BJ (cell line): ENCODE measurements around the gene C1orf56. TPM values are rescaled to one million over a fixed set of nuclear protein-coding genes. Genes with fewer than 3 reads are reported as not detected.

ENCODE experiments used
- CTCF ChIA-PET: fragments of 350-600 bp; formaldehyde crosslinking; extraction: SDS; loops from one replicate; lab custom pipeline; 2021; ENCODE audit warnings: antibody characterized with exemption, inconsistent platforms; lab: Yijun Ruan, JAX
- POLR2A ChIA-PET: fragments of 300-600 bp; sonication (Branson Sonifier 250); formaldehyde crosslinking; extraction: SDS; loops from one replicate; lab custom pipeline; 2021; ENCODE audit warnings: antibody characterized with exemption; lab: Charles Lee
- DNase-seq: peaks from one replicate; pipeline ENCODE4 v3.0.0-alpha.2; 2011; ENCODE audit warnings: low read depth
- H3K27me3 ChIP-seq: 2 replicates; pipeline ENCODE4 v1.6.0; 2011; ENCODE audit warnings: low read length; ENCODE audit not compliant: control insufficient read depth, insufficient read depth
- H3K36me3 ChIP-seq: 2 replicates; pipeline ENCODE4 v1.5.1; 2011; ENCODE audit warnings: low read length; ENCODE audit not compliant: control insufficient read depth, insufficient read depth
- H3K4me3 ChIP-seq: 2 replicates; pipeline ENCODE4 v1.5.1; 2011; ENCODE audit warnings: low read depth, mild to moderate bottlenecking, control low read depth, low read length
- CTCF ChIP-seq: IDR thresholded peaks from 2 replicates; pipeline ENCODE4 v1.5.1; 2011; ENCODE audit warnings: low read depth, mild to moderate bottlenecking, control low read depth, inconsistent platforms, low read length, moderate library complexity; ENCODE audit not compliant: insufficient read depth
- polyA minus RNA-seq: library from RNA; depleted of rRNA, polyadenylated mRNA; stranded (reverse); fragments of >200 nt; gene quantifications from 2 replicates; pipeline ENCODE4 v1.2.3, GENCODE V29; 2011; rRNA and poly(A)+ RNA removed
- polyA plus RNA-seq: library from polyadenylated mRNA; depleted of rRNA; stranded (reverse); fragments of >200 nt; gene quantifications from 2 replicates; pipeline ENCODE4 v1.2.3, GENCODE V29; 2011; rRNA removed

Gene C1orf56
- polyA plus RNA-seq (1.6 and 2.0 TPM in 2 replicates), polyA minus RNA-seq (0.90 and 1.1 TPM in 2 replicates)

GRCh38 chr1:151047591-151047924 is at the start of gene C1orf56:
Gene C1orf56, plus strand, starts transcription at chr1:151047751. Its CDS starts 97 bp downstream, at chr1:151047848.
- no peak for DNase-seq
- H3K36me3 ChIP-seq = peaks cover 1% of the 10 kb centered on the region; the same call in 1 of the 2 replicates
- no peak for TF ChIP-seq CTCF
- H3K27me3 ChIP-seq = no peaks in the 10 kb centered on the region
- ChIA-PET POLR2A (interaction anchor here (0.5 kb wide), 1 partner anchor 18 kb away, joined by 3 read pairs; no protein-coding TSS in a partner anchor), CTCF (interaction anchor here (1.1 to 1.7 kb wide), 10 partner anchors 9 to 52 kb away, joined by 3 to 13 read pairs (median 4); partner anchors contain the start of genes BNIPL, CDC42SE1, GABPB2 and MINDY1)
- H3K4me3 ChIP-seq = peak within 1 kb of the TSS; percentile 60

GRCh38 chr1:150997949-150998348 is 49.6 kb upstream of the C1orf56 start:
- TF ChIP-seq CTCF = no peak
- ChIA-PET POLR2A (no interaction called here), CTCF (interaction anchor here (0.6 to 8.7 kb wide), 3 partner anchors 8 to 175 kb away, joined by 4 to 217 read pairs (median 64); partner anchors contain the start of genes ANXA9, CERS2 and MINDY1)
- H3K36me3 ChIP-seq = peaks cover 6% of the 10 kb centered on the region
- no peak for DNase-seq
- no peak overlapping the region for H3K4me3 ChIP-seq
- H3K27me3 ChIP-seq = no peaks in the 10 kb centered on the region

- Histone ChIP-seq H3K27me3 (no peaks in the 10 kb centered on the region), H3K4me3 (no peak overlapping the region), H3K36me3 (peaks cover 6% of the 10 kb centered on the region)
- TF ChIP-seq CTCF = no peak
- no peak for DNase-seq
- CTCF ChIA-PET = interaction anchor here (8.7 kb wide), 1 partner anchor 19 kb away, joined by 217 read pairs; the partner anchor contains the start of genes ANXA9 and CERS2
- POLR2A ChIA-PET = no interaction called here
Measured at GRCh38 chr1:150999051-150999674, 48.4 kb upstream of the C1orf56 start.

GRCh38 chr1:150999926-151000325 is 47.6 kb upstream of the C1orf56 start:
- no peak for TF ChIP-seq CTCF
- DNase-seq = no peak
- H3K4me3 ChIP-seq = no peak overlapping the region
- H3K36me3 ChIP-seq = peaks cover 6% of the 10 kb centered on the region
- H3K27me3 ChIP-seq = no peaks in the 10 kb centered on the region
- POLR2A ChIA-PET = no interaction called here
- CTCF ChIA-PET = interaction anchor here (8.7 kb wide), 1 partner anchor 20 kb away, joined by 217 read pairs; the partner anchor contains the start of genes ANXA9 and CERS2

- Histone ChIP-seq H3K27me3 (no peaks in the 10 kb centered on the region), H3K4me3 (no peak overlapping the region), H3K36me3 (peaks cover 6% of the 10 kb centered on the region)
- ChIA-PET POLR2A (no interaction called here), CTCF (interaction anchor here (8.7 kb wide), 1 partner anchor 20 kb away, joined by 217 read pairs; the partner anchor contains the start of genes ANXA9 and CERS2)
- no peak for DNase-seq
- TF ChIP-seq CTCF = no peak
Measured at GRCh38 chr1:151000408-151000807, 47.1 kb upstream of the C1orf56 start.
